ENCODE measurements around the gene AP1AR. TPM values are rescaled to one million over a fixed set of nuclear protein-coding genes. Genes with fewer than 3 reads are reported as not detected.

The AP1AR gene
- total RNA-seq, 1 donor from 2014 or later: 26.3 TPM

DNA sequence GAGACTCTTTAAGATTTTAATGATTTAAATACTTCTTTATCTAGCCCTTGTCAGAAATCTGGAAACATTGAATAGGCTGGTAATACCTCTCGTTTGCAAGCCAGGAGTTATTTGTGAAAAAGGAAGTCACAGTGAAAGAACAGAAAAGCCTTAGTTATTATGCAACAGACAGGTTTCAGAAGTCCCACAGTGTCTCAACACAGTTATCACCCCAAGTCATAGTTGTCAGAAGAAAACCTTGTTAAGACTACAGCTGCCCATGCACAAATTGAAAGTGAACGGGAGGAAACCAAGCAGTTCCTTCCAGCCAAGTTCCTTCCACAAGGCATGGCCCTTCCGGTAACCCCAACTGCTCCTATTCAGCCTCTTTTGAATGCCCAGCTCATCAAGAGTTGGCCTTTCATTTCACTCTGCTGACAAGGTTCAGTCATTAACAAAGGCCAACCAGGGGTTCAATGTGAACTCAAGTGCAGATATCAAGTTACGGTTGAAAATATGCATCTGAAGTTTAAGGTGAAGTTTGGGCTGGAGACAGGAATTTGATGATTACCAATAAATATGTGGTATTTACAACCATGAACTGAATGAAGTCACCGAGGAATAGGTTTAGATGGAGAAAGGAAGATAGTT is 81.1 kb downstream of the AP1AR start:
- DNase-seq (ENCODE audit: low read depth, low spot score): no peak

DNA sequence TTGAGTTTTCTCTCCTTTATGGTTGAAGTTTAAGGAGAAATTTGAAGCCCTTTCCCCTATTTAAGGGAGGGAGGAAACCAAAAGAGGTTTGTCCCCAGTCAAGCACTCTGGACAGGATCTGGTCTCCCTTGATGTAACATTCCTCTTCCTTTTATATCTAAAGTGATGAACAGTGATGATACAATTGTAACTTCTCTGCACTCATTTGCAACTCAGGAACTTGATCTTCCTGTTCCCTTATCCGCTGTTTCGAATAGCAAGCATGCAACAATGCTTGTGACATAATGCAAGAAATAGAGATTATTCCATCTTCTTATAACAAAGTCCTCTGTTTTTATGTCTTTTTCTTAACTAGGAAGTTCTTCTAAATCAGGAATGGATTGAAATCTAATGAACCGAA is 83.9 kb downstream of the AP1AR start:
- DNase-seq (ENCODE audit: low read depth, low spot score): no peak

DNA sequence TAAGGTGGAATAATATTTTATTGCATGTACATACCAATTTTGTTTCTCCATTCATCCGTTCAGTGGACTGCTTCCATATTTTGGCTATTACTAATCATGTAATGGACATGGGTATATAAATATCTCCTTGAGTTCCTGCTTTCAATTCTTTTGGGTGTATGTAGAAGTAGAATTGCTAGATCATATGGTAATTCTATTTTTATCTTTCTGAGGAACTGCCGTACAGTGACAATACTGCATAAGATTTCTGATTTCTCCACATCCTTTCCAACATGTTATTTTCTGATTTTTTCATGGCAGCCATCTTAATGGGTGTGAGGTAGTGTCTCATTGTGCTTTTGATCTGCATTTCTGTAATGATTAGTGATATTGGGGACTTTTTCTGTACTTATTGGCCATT is 84.8 kb downstream of the AP1AR start:
- DNase-seq (ENCODE audit: low read depth, low spot score): no peak

DNA sequence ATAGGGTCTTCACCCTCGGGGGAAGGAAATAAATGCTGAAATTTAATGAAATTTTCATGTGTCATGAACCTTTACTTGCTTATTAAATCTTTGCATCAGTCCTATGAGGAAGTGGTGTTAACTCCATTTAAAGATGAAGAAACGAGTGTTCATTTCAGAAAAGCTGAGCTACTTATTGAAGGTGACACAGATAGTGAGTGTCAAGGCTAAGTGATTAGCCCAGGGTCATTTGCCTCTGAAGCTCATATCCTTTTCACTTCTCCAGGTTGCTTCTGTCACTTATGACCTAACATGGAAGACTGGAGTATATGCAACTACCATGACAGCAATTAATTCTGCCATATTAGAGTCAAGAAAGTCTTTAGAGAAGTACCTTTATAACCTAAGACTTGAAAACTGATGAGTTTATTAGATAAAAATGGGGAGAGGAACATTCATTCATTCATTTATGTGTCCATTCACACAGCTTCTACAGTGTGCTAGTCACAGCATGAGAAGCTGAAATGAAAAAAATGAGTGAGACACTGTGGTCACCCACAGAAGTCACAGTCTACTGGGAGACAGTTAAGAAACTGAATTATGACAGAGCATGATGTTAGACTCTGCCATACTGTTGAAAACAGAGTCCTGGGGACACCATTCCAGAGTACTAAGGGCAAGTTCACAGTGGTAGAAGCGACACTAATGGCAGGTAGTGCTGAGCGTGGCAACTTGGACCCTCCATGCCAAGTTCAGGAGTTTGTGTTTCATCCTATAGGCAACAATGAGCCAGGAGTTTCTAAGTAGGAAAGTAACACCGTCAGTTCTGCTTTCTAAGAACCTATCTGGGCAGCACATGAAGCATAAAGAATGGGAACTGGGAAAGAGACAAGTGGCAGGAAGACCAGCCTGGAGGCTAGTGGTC is 86.9 kb downstream of the AP1AR start:
- no peak for DNase-seq (ENCODE audit: low read depth, low spot score)

Other genes starting within 250 kb of the AP1AR start
- gene FAM241A, start 86.3 kb upstream of the AP1AR start, total RNA-seq: 11.3 and 12.2 TPM in 2 replicates
- 15.0 and 18.5 TPM in 2 replicates for gene TIFA, start 54.1 kb downstream of the AP1AR start, total RNA-seq
- gene ALPK1, start 65.6 kb downstream of the AP1AR start, total RNA-seq: 7.1 and 8.9 TPM in 2 replicates

Data from pulmonary artery endothelial cell (primary cell).